HEK293 (cell line): ENCODE measurements around the gene PLEKHD1.
A peak's percentile ranks its signal among the peaks of the same experiment; 100 is the strongest.

Experiments used
- GLIS1 ChIP-seq: fragments of 450-650 bp; formaldehyde crosslinking; IDR thresholded peaks from 2 replicates; pipeline ENCODE4 v1.5.1; 2016; ENCODE audit warnings: missing biosample characterization, missing genetic modification characterization
- GLIS2 ChIP-seq: fragments of 450-650 bp; formaldehyde crosslinking; IDR thresholded peaks from 2 replicates; pipeline ENCODE4 v1.5.1; 2016; ENCODE audit warnings: missing biosample characterization, missing genetic modification characterization
- SP3 ChIP-seq: fragments of 450-650 bp; formaldehyde crosslinking; IDR thresholded peaks from 2 replicates; pipeline ENCODE4 v1.5.1; 2016; ENCODE audit warnings: missing biosample characterization, missing genetic modification characterization
- ZBTB17 ChIP-seq: fragments of 450-650 bp; formaldehyde crosslinking; IDR thresholded peaks from 2 replicates; pipeline ENCODE4 v1.5.1; 2016; ENCODE audit warnings: missing biosample characterization, missing genetic modification characterization
- ZBTB20 ChIP-seq: fragments of 450-650 bp; formaldehyde crosslinking; IDR thresholded peaks from 2 replicates; pipeline ENCODE4 v1.5.1; 2016; ENCODE audit warnings: missing biosample characterization, missing genetic modification characterization
- ZBTB21 ChIP-seq: fragments of 450-650 bp; formaldehyde crosslinking; IDR thresholded peaks from 2 replicates; pipeline ENCODE4 v1.5.1; 2017; ENCODE audit warnings: missing biosample characterization, missing genetic modification characterization
- ZBTB48 ChIP-seq: fragments of 450-650 bp; formaldehyde crosslinking; IDR thresholded peaks from 2 replicates; pipeline ENCODE4 v1.5.1; 2016; ENCODE audit warnings: missing biosample characterization, missing genetic modification characterization
- ZEB2 ChIP-seq: fragments of 450-650 bp; formaldehyde crosslinking; IDR thresholded peaks from 2 replicates; pipeline ENCODE4 v1.5.1; 2016; ENCODE audit warnings: missing biosample characterization, missing genetic modification characterization
- ZFP37 ChIP-seq: fragments of 450-650 bp; formaldehyde crosslinking; IDR thresholded peaks from 2 replicates; pipeline ENCODE4 v1.5.1; 2016; ENCODE audit warnings: missing biosample characterization, missing genetic modification characterization
- ZIC2 ChIP-seq: fragments of 450-650 bp; formaldehyde crosslinking; IDR thresholded peaks from 2 replicates; pipeline ENCODE4 v1.5.1; 2016; ENCODE audit warnings: missing biosample characterization, missing genetic modification characterization
- ZNF148 ChIP-seq: fragments of 450-650 bp; formaldehyde crosslinking; IDR thresholded peaks from 2 replicates; pipeline ENCODE4 v1.5.0; 2017; ENCODE audit warnings: missing biosample characterization, missing genetic modification characterization, borderline replicate concordance
- ZNF2 ChIP-seq: fragments of 450-650 bp; formaldehyde crosslinking; IDR thresholded peaks from 2 replicates; pipeline ENCODE4 v1.5.1; 2016; ENCODE audit warnings: missing biosample characterization, missing genetic modification characterization
- ZNF335 ChIP-seq: fragments of 450-650 bp; formaldehyde crosslinking; conservative IDR thresholded peaks from 2 replicates; pipeline ENCODE4 v1.5.1; 2016; ENCODE audit warnings: missing biosample characterization, missing genetic modification characterization
- ZNF341 ChIP-seq: fragments of 450-650 bp; formaldehyde crosslinking; IDR thresholded peaks from 2 replicates; pipeline ENCODE4; 2016; ENCODE audit warnings: low read depth, missing biosample characterization, missing genetic modification characterization
- ZNF366 ChIP-seq: fragments of 450-650 bp; formaldehyde crosslinking; conservative IDR thresholded peaks from 2 replicates; pipeline ENCODE4 v1.5.1; 2016; ENCODE audit warnings: missing biosample characterization, missing genetic modification characterization
- ZNF394 ChIP-seq: fragments of 450-650 bp; formaldehyde crosslinking; IDR thresholded peaks from 2 replicates; pipeline ENCODE4 v1.5.1; 2016; ENCODE audit warnings: missing biosample characterization, missing genetic modification characterization, mild to moderate bottlenecking, moderate library complexity, borderline replicate concordance
- ZNF423 ChIP-seq: fragments of 450-650 bp; formaldehyde crosslinking; IDR thresholded peaks from 2 replicates; pipeline ENCODE4 v1.5.1; 2016; ENCODE audit warnings: missing biosample characterization, missing genetic modification characterization
- ZNF501 ChIP-seq: fragments of 450-650 bp; formaldehyde crosslinking; IDR thresholded peaks from 2 replicates; pipeline ENCODE4 v1.5.1; 2016; ENCODE audit warnings: missing biosample characterization, missing genetic modification characterization
- ZNF514 ChIP-seq: fragments of 450-650 bp; formaldehyde crosslinking; IDR thresholded peaks from 2 replicates; pipeline ENCODE4 v1.5.1; 2016; ENCODE audit warnings: missing biosample characterization, missing genetic modification characterization
- ZNF600 ChIP-seq: fragments of 450-650 bp; formaldehyde crosslinking; IDR thresholded peaks from 2 replicates; pipeline ENCODE4 v1.5.1; 2016; ENCODE audit warnings: missing biosample characterization, missing genetic modification characterization
- ZNF610 ChIP-seq: fragments of 450-650 bp; formaldehyde crosslinking; IDR thresholded peaks from 2 replicates; pipeline ENCODE4 v1.5.1; 2016; ENCODE audit warnings: missing biosample characterization, missing genetic modification characterization, borderline replicate concordance
- ZNF629 ChIP-seq: fragments of 450-650 bp; formaldehyde crosslinking; IDR thresholded peaks from 2 replicates; pipeline ENCODE4 v1.5.1; 2017; ENCODE audit warnings: missing biosample characterization, missing genetic modification characterization
- ZNF654 ChIP-seq: fragments of 450-650 bp; formaldehyde crosslinking; IDR thresholded peaks from 2 replicates; pipeline ENCODE4 v1.5.1; 2016; ENCODE audit warnings: low read depth, missing biosample characterization, missing genetic modification characterization
- ZNF747 ChIP-seq: fragments of 450-650 bp; formaldehyde crosslinking; IDR thresholded peaks from 2 replicates; pipeline ENCODE4 v1.5.1; 2016; ENCODE audit warnings: missing biosample characterization, missing genetic modification characterization
- ZNF791 ChIP-seq: fragments of 450-650 bp; formaldehyde crosslinking; IDR thresholded peaks from 2 replicates; pipeline ENCODE4 v1.5.1; 2016; ENCODE audit warnings: missing biosample characterization, missing genetic modification characterization
- ZXDB ChIP-seq: fragments of 450-650 bp; formaldehyde crosslinking; IDR thresholded peaks from 2 replicates; pipeline ENCODE4 v1.5.1; 2016; ENCODE audit warnings: missing biosample characterization, missing genetic modification characterization
- TF ChIP-seq, protein P1 (sequence below): fragments of 450-650 bp; formaldehyde crosslinking; optimal IDR thresholded peaks from 2 replicates; pipeline ENCODE3; 2016; ENCODE audit warnings: missing biosample characterization, mild to moderate bottlenecking, missing genetic modification characterization
- TF ChIP-seq, protein P2 (sequence below): fragments of 450-650 bp; formaldehyde crosslinking; IDR thresholded peaks from 2 replicates; pipeline ENCODE4 v1.5.1; 2016; ENCODE audit warnings: missing biosample characterization, missing genetic modification characterization
- TF ChIP-seq, protein P3 (sequence below): fragments of 450-650 bp; formaldehyde crosslinking; IDR thresholded peaks from 2 replicates; pipeline ENCODE4; 2016; ENCODE audit warnings: missing biosample characterization, missing genetic modification characterization
- TF ChIP-seq, protein P4 (sequence below): fragments of 450-650 bp; formaldehyde crosslinking; conservative IDR thresholded peaks from 2 replicates; pipeline ENCODE4 v1.5.1; 2016; ENCODE audit warnings: low read depth, missing biosample characterization, missing genetic modification characterization

The PLEKHD1 gene

GRCh38 chr14:69574263-69574953 lies 89.9 kb downstream of the PLEKHD1 start, which contains the start of gene CCDC177 (continued):
- TF ChIP-seq ZXDB (tag by site-specific recombination) (peak; percentile 18; the same call in 1 of the 2 replicates), ZNF600 (peak; percentile 63; the same call in 1 of the 2 replicates), SP3 (tag by site-specific recombination) (no peak), ZIC2 (tag by site-specific recombination) (peak; percentile 45; the same call in 1 of the 2 replicates), ZFP37 (tag by site-specific recombination) (no peak), ZNF654 (tag by site-specific recombination) (peak; percentile 42), ZBTB48 (tag by site-specific recombination) (0 out of 2 replicates have a peak, but pooled peaks have one; percentile 21), ZNF610 (no peak), ZNF791 (tag by site-specific recombination) (no peak), ZNF394 (peak; percentile 61; the same call in 1 of the 2 replicates), ZNF366 (tag by site-specific recombination) (0 out of 2 replicates have a peak, but pooled peaks have one; percentile 15), ZNF341 (peak; percentile 11; the same call in 1 of the 2 replicates), ZNF747 (tag by site-specific recombination) (no peak), ZBTB20 (tag by site-specific recombination) (peak; percentile 58; the same call in 1 of the 2 replicates), ZEB2 (tag by site-specific recombination) (peak; percentile 88), ZNF629 (tag by site-specific recombination) (no peak), ZBTB21 (no peak), ZNF423 (tag by site-specific recombination) (peak; percentile 57), ZNF501 (tag by site-specific recombination) (0 out of 2 replicates have a peak, but pooled peaks have one; percentile 29), ZBTB17 (tag by site-specific recombination) (peak; percentile 52), ZNF148 (tag by site-specific recombination) (no peak), ZNF514 (tag by site-specific recombination) (no peak), GLIS1 (tag by site-specific recombination) (peak; percentile 40; the same call in 1 of the 2 replicates), ZNF335 (tag by site-specific recombination) (peak; percentile 67), GLIS2 (tag by site-specific recombination) (peak; percentile 44; the same call in 1 of the 2 replicates), ZNF2 (tag by site-specific recombination) (peak; percentile 69; the same call in 1 of the 2 replicates)
- TF ChIP-seq, protein P1, sequence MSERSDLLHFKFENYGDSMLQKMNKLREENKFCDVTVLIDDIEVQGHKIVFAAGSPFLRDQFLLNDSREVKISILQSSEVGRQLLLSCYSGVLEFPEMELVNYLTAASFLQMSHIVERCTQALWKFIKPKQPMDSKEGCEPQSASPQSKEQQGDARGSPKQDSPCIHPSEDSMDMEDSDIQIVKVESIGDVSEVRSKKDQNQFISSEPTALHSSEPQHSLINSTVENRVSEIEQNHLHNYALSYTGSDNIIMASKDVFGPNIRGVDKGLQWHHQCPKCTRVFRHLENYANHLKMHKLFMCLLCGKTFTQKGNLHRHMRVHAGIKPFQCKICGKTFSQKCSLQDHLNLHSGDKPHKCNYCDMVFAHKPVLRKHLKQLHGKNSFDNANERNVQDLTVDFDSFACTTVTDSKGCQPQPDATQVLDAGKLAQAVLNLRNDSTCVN (tag by site-specific recombination) = peak; percentile 43
- TF ChIP-seq, protein P2, sequence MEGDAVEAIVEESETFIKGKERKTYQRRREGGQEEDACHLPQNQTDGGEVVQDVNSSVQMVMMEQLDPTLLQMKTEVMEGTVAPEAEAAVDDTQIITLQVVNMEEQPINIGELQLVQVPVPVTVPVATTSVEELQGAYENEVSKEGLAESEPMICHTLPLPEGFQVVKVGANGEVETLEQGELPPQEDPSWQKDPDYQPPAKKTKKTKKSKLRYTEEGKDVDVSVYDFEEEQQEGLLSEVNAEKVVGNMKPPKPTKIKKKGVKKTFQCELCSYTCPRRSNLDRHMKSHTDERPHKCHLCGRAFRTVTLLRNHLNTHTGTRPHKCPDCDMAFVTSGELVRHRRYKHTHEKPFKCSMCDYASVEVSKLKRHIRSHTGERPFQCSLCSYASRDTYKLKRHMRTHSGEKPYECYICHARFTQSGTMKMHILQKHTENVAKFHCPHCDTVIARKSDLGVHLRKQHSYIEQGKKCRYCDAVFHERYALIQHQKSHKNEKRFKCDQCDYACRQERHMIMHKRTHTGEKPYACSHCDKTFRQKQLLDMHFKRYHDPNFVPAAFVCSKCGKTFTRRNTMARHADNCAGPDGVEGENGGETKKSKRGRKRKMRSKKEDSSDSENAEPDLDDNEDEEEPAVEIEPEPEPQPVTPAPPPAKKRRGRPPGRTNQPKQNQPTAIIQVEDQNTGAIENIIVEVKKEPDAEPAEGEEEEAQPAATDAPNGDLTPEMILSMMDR (tag by site-specific recombination) = peak; percentile 60
- TF ChIP-seq, protein P3, sequence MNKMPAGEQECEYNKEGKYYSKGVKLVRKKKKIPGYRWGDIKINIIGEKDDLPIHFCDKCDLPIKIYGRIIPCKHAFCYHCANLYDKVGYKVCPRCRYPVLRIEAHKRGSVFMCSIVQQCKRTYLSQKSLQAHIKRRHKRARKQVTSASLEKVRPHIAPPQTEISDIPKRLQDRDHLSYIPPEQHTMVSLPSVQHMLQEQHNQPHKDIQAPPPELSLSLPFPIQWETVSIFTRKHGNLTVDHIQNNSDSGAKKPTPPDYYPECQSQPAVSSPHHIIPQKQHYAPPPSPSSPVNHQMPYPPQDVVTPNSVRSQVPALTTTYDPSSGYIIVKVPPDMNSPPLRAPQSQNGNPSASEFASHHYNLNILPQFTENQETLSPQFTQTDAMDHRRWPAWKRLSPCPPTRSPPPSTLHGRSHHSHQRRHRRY (tag by site-specific recombination) = no peak
- TF ChIP-seq, protein P4, sequence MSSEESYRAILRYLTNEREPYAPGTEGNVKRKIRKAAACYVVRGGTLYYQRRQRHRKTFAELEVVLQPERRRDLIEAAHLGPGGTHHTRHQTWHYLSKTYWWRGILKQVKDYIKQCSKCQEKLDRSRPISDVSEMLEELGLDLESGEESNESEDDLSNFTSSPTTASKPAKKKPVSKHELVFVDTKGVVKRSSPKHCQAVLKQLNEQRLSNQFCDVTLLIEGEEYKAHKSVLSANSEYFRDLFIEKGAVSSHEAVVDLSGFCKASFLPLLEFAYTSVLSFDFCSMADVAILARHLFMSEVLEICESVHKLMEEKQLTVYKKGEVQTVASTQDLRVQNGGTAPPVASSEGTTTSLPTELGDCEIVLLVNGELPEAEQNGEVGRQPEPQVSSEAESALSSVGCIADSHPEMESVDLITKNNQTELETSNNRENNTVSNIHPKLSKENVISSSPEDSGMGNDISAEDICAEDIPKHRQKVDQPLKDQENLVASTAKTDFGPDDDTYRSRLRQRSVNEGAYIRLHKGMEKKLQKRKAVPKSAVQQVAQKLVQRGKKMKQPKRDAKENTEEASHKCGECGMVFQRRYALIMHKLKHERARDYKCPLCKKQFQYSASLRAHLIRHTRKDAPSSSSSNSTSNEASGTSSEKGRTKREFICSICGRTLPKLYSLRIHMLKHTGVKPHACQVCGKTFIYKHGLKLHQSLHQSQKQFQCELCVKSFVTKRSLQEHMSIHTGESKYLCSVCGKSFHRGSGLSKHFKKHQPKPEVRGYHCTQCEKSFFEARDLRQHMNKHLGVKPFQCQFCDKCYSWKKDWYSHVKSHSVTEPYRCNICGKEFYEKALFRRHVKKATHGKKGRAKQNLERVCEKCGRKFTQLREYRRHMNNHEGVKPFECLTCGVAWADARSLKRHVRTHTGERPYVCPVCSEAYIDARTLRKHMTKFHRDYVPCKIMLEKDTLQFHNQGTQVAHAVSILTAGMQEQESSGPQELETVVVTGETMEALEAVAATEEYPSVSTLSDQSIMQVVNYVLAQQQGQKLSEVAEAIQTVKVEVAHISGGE (tag by site-specific recombination) = peak; percentile 54
